A204.1 (cell line): Measurements from ENCODE around the gene ACSM6.

Experiments used
- FAIRE-seq: peaks from 2 replicates; lab custom pipeline; 2012; peaks lifted over from hg19 to GRCh38; lab: Jason Lieb, UNC

ACSM6 gene

DNA sequence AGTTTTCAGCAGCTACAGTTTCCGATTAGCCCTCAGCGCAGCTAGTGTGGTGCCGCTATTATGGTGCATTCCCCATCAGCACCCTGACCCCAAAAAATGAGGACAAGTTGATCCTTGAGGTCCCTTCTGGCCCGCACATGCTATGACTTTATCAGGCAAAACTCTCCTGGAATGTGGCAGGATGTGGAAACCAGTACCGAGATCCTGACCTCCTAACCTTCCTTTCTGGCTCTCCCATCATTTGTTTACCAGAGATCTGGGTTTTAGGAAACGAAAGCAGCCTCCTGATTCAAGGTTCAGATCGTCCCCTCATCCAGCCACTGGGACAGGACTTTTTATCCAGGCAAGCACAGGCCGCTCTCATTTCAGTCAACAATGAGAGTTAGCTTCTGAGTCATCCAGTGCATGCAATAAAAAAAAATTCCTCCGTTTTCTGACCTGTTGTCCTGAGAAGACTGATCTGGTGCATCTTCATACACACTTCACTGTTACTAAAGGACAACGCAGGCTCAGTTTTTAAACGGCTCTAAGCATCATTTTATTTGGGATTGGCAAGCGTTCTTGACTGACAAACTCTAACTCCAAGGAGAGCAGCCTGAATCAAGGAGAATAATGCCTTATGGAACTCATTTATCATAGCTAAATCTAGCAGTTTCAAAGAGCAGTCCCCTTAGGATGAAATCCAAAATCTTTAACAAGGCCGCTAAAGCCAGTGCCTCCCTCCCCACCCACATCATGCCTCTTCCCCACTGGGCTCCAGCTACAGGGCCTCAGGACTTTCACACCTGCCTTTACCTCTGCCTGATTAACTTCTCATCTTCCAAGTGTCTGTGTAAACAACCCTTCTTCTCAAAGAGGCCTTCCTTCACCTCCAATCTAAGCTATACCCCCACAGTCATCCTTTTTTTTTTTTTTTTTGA is 79.6 kb downstream of the ACSM6 start:
- FAIRE-seq, result no peak

DNA sequence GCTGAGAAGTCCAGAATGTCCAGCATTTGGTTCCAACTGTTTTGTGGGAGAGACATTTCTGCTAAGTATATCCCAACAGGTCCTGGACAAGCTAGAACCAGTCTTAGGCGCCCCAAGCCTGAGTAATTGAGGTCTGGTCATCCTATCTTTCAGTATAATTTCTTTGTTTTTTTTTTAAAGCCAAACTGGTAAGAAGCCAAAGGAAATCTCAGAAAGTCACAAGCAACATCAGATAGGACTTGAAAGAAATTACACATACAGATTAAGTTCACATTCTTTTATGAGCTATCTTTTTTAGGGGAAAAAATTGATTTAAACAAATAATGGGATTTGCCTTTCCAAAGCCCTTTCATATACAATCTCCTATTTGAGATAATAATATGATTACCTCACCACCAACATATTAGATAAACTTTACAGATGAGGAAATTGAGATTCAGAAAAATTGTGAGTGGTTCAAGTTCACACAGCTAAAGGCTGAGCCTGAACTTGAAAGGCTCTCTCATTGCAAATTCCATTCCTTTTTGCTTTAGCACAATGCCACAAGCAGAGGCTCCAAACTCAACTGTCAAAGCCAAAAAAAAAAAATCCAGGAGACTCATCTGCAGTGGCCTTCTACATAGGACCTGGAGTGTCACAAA is 81.8 kb downstream of the ACSM6 start:
- FAIRE-seq, result no peak

DNA sequence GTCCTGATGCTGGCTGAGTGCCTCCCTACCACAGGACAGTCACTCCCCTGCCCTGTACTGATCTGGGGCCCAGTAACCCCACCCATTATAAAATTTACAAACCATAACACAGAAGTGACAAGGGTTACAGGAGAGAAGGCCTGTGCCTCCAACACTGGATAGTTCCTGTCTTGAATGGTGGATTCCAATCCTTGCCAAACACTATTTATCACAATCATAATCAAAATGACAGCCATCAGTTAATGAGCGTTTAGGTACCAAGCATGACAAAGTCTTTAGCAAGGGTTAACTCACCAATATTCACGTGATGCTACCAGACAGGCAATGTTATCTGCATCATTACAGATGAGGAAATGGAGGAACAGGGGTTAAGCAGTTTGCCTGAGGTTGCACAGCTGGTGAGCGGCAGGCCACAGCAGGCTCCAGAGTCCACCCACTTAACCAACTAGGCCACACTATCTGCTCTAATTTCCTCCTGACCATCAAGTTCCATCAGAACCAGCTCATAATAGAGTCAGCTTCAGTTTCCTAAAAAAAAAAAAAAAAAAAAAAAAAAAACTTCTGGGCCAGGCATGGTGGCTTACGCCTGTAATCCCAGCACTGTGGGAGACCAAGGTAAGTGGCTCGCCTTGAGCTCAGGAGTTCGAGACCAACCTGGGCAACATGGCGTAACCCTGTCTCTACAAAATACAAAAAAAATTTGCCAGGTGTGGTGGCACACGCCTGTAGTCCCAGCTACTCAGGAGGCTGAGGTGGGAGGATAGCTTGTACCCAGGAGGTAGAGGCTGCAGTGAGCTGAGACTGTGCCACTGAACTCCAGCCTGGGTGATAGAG is 82.5 kb downstream of the ACSM6 start:
- FAIRE-seq, result no peak

DNA sequence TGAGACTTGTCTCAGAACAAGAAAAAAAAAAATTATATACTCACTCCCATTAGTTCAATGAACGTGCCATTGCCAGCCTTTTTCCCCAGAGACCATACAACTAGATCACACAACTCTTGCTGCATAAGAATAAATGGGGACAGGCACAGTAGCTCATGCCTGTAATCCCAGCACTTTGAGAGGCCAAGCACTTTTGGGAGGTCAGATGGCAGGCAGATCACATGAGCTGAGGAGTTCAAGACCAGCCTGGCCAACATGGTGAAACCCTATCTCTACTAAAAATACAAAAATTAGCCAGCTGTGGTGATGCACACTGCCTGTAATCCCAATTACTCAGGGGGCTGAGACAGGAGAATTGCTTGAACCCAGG is 83.1 kb downstream of the ACSM6 start:
- FAIRE-seq, result no peak

DNA sequence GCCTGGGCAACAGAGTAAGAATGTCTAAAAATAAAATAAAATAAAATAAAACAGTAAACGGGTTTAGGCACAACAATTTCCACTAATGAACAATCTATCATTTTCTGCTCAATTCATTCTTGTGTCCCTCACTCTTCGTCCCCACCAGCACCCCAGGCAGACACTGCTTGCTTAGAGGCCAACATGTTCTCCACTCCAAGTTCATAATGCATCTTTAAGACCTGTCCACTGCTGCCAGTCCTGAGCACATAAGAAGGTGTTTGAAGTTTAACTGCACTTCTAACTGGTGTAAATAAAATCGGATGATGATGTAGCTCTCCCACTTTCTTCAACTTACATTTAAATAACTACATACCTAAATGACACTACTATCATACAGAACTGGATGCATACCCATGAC is 83.6 kb downstream of the ACSM6 start:
- no peak for FAIRE-seq
